GM19023 (cell line): ENCODE data around the gene ZNF799.
A peak's percentile ranks its signal among the peaks of the same experiment; 100 is the strongest.
"Not testable (repeated sequence)": the region's sequence is repeated elsewhere in the genome, so short reads cannot be mapped to it uniquely, and the experiment has no call there.

Experiments used
- ATAC-seq: cut with Tn5 transposase; IDR thresholded peaks from one replicate; pipeline ENCODE4 v1.9.1; 2021; ENCODE audit warnings: mild to moderate bottlenecking, moderate library complexity; ENCODE audit not compliant: unreplicated experiment

Gene ZNF799

DNA sequence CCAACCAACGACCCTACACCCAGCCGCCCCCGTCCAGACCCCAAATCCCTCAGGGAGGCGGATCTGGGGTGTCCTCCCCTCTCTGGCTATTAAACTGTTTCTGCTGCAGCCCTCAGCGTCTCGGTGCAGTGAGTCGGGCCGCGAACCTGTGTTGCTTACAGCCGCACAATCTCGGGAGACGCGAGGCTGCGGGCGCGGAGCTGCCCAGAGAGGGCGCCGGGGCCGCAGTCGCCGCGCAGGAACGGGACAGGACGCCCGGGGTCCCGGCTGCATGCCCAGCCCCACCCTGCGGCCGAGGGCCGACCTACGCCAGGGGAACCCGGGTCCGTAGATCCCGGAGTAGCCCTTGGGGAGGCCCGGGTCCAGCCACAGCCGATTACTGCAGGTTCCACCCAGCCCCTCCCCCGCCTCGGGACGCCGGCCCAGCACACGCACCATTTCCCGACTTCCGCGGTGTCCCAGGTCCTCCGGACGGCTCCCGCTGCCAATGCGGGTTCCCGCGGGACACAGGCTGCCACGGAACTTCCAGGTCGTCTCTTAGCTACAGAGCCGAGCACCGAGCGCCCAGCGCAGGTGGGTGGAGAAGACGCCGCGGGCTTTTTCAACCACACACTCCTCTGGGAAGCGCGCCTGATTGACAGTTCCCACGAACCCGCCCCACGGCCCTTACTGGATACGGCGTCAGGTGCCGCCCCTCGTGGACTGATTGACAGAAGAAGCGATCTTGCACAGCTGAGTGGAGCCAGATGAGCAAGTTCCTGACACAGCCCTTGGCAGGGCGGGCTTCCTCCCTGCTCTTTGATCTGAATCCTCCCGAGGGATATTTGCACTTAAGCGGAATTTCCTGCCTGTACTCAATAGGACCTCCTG lies at the start of gene ZNF799:
ZNF799 (minus strand) TSS at position 639 of the 870 bp plus-strand sequence; CDS start at position 438, 201 bp downstream.
- peak; percentile 84 for ATAC-seq

DNA sequence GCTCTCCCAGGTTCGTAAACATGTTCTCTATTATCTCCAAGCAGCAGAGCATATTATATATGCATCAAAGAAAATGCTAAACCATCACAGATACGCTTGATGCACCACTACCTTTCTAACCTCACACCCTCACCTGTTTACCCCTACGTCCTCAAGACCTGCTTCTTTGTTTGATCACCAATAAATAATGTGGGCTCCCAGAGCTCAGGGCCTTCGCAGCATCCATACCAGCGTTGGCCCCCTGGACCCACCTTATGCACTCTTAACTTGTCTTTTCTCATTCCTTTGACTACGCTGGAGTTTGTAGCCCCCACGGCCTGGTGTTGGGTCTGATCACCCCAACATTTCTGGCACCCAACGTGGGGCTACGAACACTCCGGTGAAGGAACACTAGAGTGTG lies 49.8 kb upstream of the ZNF799 start:
- no peak for ATAC-seq

DNA sequence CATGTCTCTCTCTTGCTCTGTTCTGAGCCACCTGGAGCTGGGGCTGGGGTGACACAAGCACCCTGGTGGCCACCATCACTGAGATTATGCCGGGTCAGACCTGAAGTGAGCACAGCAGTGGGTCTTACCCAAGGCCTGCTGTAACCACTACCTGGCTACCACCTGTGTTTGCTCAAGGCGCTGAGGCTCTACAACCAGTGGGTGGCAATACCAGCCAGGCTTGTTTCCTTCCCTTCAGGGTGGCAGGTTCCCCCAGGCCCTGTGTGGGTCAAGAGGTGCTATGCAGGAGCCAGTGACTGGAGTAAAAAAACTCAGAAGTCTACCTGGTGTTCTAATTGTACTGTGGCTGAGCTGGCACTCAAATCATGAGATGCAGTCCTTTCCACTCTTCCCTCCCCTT lies 47.7 kb upstream of the ZNF799 start:
- ATAC-seq: no peak

DNA sequence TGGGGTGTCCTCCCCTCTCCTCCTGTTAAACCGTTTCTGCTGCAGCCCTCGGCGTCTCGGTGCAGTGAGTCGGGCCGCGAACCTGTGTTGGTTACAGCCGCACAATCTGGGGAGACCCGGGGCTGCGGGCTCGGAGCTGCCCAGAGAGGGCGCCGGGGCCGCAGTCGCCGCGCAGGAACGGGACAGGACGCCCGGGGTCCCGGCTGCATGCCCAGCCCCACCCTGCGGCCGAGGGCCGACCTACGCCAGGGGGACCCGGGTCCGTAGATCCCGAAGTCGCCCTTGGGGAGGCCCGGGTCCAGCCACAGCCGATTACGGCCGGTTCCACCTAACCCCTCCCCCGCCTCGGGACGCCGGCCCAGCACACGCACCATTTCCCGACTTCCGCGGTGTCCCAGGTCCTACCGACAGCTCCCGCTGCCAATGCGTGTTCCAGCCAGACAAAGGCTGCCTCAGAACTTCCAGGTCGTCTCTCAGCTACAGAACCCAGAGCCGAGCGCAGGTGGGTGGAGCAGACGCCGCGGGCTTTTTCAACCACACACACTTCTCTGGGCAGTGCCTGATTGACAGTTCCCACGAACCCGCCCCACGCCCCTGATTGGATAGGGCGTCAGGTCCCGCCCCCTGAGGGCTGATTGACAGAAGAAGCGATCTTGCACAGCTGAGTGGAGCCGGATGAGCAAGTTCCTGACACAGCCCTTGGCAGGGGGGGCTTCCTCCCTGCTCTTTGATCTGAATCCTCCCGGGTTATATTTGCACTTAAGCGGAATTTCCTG lies 39.7 kb upstream of the ZNF799 start, which contains the start of gene ZNF443:
ZNF443 (minus strand) TSS at position 481 of the 776 bp plus-strand sequence; CDS start at position 374, 107 bp downstream.
- peak; percentile 98 for ATAC-seq

DNA sequence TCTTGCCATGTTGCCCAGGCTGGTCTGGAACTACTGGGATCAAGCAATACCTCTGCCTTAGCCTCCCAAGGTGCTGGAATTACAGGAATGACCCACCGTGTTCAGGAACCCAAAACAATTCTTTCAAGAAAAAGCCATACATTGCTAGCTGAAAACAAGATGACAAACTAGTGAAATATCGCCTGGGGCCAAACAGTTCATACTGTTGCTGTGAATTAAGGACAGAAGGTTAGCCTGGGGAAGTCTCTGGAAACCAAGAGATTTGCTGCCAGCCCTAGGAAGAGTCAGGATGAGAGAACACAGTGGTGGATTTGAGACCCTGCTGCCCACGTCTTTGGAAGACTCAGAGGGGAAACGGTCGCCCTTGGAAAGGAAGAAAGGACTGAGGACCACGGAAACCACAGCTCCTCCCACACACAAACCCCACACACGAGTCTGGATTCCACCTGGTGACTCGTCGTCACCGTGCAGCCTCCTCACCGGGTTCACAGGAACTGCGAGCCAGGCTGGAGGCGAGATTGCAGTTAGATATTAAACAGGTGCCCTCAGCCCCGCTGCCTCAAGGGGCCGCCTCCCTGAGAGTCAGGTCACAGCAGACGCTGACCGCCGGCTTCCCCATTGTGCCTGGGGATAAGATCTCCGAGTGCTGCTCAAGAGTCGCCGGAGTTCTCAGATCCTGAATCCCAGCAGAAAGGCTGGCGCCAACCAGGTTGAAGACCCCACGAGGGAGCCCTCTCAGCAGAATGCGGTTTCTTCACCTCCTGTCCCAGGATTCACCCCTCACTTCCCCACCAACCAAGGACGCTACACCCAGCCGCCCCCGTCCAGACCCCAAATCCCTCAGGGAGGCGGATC lies 38.8 kb upstream of the ZNF799 start:
- peak; percentile 18 for ATAC-seq

DNA sequence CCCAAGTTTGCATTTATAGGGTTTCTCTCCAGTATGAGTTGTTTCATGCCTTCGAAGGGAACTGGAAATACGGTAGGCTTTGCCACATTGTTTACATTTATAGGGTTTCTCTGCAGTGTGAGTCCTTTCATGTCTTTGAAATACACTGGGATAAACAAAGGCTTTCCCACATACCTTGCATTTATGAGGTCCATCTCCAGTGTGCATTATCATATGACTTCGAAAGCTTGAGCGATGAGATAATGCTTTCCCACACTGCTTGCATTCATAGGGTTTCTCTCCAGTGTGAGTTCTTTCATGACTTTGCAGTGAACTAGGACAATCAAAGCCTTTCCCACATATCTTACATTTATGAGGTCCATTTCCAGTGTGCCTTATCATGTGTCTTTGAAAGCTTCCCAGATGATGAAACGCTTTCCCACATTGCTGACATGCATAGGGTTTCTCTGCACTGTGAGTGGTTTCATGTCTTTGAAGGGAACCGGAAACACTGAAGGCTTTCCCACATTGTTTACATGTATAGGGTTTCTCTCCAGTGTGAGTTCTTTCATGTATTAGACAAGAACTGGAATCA lies 29.7 kb upstream of the ZNF799 start:
- ATAC-seq: not testable (repeated sequence)

DNA sequence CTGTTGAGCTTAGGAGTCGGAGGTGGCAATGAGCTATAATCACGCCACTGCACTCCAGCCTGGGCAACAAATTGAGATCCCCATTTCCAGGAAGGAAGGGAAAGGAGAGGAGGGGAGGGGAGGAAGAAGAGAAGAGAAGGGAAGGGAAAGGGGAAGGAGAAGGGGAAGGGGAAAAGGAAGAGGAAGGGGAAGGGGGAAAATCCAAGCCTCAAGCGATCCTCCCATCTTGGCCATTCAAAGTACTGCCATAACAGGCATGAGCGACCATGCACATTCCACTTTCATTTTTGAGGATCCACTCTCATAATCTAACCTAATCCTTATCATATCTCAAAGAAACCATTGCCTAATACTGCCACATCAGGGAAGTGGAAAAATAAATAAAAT lies 24.8 kb upstream of the ZNF799 start:
- no peak for ATAC-seq

DNA sequence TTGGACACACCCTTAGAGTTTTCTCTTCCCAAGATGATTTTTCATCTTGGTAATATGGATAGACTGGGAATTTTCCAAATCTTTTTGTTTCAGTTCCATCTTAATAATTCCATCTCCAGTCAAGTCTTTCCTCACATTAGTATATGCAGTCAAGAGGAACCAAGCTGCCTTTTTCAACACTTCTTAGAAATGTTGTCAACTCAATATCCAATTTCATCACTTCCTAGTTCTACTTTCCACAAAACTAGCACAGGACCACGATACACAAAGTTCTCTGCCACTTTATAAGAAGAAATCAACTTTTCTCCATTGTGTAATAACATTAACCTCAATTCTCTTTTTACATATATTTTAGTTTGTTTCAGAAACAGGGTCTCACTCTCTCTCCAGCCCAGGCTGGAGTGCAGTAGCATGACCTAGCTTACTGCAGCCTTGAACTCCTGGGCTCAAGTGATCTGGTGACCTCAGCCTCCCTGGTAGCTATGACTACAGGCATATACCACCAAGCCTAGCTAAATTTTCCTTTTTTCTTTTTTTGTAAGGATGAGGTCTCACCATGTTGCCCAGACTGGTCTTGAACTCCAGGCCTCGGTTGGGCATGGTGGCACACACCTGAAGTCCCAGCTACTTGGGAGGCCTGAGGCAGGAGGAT lies 24.3 kb upstream of the ZNF799 start:
- ATAC-seq: no peak

DNA sequence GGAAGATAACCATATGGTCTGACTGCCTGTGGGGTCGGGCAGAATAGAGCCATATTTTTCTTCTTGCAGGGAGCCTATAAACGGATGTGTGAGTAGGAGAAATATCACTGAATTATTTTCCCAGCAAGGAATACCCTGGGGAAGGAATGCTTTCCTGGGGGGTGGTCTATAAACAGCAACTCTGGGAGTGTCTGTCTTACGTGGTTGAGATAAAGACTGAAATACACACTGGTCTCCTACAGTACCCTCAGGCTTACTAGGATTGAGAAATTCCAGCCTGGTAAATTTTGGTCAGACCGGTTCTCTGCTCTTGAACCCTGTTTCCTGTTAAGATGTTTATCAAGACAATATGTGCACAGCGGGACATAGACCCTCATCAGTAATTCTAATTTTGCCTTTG lies 16.2 kb upstream of the ZNF799 start:
- not testable (repeated sequence) for ATAC-seq

DNA sequence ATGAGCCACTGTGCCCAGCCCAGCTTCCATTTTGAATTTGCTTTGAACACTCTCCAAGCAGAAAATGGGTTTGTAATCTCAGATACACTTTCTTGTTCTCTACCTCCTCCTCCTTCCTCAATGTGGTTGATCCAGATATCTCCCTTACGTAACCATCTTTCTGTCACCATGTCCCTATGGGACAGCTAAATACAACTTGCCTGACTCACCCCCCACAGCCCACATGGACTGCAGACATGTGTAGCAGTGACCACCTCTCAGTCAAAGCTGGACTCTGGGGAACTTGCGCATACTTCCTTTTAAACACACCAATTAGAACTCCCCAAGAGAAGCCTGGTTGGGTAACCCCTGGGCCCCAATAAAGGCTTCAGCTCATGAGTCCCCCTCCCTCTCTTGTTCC lies 10.8 kb upstream of the ZNF799 start:
- no peak for ATAC-seq

DNA sequence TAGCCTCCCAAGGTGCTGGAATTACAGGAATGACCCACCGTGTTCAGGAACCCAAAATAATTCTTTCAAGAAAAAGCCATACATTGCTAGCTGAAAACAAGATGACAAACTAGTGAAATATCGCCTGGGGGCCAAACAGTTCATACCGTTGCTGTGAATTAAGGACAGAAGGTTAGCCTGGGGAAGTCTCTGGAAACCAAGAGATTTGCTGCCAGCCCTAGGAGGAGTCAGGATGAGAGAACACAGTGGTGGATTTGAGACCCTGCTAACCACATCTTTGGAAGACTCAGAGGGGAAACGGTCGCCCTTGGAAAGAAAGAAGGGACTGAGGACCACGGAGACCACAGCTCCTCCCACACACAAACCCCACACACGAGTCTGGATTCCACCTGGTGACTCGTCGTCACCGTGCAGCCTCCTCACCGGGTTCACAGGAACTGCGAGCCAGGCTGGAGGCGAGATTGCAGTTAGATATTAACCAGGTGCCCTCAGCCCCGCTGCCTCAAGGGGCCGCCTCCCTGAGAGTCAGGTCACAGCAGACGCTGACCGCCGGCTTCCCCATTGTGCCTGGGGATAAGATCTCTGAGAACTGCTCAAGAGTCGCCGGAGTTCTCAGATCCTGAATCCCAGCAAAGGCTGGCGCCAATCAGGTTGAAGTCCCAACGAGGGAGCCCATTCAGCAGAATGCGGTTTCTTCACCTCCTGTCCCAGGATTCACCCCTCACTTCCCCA lies 1.0 kb downstream of the ZNF799 start:
- peak; percentile 44 for ATAC-seq

DNA sequence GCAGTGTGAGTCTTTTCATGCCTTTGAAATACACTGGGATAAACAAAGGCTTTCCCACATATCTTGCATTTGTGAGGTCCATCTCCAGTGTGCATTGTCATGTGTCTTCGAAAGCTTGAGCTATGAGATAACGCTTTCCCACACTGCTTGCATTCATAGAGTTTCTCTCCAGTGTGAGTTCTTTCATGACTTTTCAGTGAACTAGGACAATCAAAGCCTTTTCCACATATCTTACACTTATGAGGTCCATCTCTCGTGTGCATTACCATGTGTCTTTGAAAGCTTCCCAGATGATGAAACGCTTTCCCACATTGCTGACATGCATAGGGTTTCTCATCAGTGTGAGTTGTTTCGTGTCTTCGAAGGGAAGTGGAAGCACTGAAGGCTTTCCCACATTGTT lies 9.9 kb downstream of the ZNF799 start:
- ATAC-seq: not testable (repeated sequence)

DNA sequence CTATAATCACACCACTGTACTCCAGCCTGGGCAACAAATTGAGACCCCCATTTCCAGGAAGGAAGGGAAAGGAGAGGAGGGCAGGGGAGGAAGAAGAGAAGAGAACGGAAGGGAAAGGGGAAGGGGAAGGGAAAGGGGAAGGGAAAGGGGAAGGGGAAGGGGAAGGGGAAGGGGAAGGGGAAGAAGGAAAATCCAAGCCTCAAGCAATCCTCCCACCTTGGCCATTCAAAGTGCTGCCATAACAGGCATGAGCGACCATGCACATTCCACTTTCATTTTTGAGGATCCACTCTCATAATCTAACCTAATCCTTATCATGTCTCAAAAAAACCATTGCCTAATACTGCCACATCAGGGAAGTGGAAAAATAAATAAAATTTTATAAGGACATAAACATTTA lies 14.7 kb downstream of the ZNF799 start:
- ATAC-seq: not testable (repeated sequence)

DNA sequence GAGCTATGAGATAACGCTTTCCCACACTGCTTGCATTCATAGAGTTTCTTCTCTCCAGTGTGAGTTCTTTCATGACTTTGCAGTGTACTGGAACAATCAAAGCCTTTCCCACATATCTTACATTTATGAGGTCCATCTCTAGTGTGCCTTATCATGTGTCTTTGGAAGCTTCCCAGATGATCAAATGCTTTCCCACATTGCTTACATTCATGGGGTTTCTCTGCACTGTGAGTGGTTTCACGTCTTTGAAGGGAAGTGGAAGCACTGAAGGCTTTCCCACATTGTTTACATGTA lies 20.7 kb downstream of the ZNF799 start:
- no peak for ATAC-seq

DNA sequence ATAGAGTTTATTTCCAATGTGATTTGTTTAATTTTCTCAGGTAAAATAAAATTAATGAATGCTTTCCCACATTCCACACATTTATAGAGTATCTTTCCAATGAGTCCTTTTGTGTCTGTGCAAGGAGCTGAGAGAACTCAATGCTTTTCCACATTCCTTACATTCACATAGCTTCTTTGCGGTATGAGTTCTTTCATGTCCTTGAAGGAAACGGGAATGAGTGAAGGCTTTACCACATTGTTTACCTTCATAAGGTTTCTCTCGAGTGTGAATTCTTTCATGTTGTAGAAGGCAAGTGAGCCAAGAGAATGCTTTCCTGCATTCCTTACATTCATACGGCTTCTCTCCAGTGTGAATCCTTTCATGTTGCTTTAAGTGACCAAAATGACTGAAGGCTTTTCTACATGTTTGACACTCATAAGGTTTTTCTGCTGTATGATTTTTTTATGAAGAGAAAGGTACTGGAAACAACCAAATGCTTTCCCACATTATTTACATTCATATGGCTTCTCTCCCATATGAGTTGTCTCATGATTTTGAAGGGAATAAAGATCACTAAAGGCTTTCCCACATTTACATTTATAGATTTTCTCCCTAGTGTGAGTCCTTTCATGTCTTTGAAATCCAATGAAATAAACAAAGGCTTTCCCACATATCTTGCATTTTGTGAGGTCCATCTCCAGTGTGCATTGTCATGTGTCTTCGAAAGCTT lies 21.2 kb downstream of the ZNF799 start:
- ATAC-seq: no peak

DNA sequence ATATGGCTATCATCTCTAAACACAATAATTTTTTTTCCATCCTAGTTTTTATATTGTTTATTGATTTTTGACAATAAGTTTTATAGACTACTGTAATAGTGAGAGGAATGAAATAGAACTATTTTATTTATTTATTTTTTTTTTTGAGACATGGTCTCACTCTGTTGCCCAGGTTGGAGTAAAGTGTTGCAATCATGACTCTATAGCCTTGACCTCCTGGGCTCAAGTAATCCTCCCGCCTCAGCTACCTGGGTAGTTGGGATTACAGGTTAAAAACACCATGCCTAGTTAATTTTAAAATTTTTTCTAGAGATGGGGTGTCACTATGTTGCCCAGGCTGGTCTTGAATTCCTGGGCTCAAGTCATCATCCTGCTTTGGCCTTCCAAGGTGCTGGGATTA lies 27.0 kb downstream of the ZNF799 start:
- no peak for ATAC-seq

DNA sequence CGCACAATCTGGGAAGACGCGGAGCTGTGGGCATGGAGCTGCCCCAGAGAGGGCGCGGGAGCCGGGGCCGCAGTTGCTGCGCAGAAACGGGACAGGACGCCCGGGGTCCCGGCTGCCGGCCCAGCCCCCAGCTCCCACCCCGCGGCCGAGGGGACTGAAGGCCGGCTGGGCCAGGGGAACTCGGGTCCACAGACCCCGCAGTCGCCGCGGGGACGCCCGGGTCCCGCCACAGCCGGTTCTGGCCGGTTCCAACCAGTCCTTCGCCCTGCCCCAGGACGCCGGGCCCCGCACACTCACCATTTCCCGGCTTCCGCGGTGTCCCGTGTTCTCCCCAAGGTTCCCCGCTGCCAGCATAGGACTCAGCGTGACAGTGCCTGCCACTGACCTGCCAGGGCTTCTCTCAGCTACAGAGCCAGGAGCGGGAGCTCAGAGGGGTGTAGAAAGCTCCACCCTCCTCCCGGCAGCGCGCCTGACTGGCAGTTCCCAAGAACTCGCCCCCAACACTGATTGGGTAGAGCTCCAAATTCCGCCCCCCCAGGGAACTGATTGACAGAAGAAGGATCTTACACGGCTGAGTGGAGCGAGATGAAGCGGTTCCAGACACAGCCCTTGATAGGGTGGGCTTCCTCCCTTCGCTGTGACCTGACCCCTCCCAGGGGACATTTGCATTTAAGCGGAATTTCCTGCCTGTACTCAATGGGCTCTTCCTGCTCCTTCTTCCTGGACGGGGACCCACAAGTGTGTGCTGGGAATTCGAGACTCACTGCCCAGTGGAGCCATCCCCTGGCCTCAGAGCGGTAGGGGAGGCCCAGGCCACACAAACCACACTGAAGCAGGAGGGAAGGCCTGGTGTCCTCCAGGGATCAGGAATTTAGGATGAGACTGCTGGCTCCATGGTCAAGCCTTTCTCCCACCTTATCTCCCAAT lies 35.6 kb downstream of the ZNF799 start, which contains the start of gene ZNF442:
ZNF442 (minus strand) TSS at position 448 of the 927 bp plus-strand sequence. CDS start 2,052 bp downstream, outside the sequence.
- peak; percentile 84 for ATAC-seq
